DND-41 (cell line): ENCODE data around the gene EXOC3L4.

Source experiments
- EZH2 ChIP-seq: IDR thresholded peaks from 3 replicates; pipeline ENCODE4 v1.6.1; 2012; ENCODE audit warnings: borderline replicate concordance, low read depth, mild to moderate bottlenecking, moderate library complexity, low read length, inconsistent platforms; ENCODE audit not compliant: severe bottlenecking
- TF ChIP-seq, protein P1 (sequence below): IDR thresholded peaks from 2 replicates; pipeline ENCODE4 v1.5.1; 2012; ENCODE audit warnings: borderline replicate concordance, low read length, moderate library complexity, mild to moderate bottlenecking; ENCODE audit not compliant: poor library complexity, severe bottlenecking; ENCODE audit errors: extremely low read depth

- TF ChIP-seq, protein P1, sequence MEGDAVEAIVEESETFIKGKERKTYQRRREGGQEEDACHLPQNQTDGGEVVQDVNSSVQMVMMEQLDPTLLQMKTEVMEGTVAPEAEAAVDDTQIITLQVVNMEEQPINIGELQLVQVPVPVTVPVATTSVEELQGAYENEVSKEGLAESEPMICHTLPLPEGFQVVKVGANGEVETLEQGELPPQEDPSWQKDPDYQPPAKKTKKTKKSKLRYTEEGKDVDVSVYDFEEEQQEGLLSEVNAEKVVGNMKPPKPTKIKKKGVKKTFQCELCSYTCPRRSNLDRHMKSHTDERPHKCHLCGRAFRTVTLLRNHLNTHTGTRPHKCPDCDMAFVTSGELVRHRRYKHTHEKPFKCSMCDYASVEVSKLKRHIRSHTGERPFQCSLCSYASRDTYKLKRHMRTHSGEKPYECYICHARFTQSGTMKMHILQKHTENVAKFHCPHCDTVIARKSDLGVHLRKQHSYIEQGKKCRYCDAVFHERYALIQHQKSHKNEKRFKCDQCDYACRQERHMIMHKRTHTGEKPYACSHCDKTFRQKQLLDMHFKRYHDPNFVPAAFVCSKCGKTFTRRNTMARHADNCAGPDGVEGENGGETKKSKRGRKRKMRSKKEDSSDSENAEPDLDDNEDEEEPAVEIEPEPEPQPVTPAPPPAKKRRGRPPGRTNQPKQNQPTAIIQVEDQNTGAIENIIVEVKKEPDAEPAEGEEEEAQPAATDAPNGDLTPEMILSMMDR, result no peak
- no peak for TF ChIP-seq EZH2
Measured at GRCh38 chr14:103130017-103130764, 35.7 kb downstream of the EXOC3L4 start.
